GM12878 (cell line): ENCODE data around the gene CYS1. TPM values are rescaled to one million over a fixed set of nuclear protein-coding genes. Genes with fewer than 3 reads are reported as not detected.

Source experiments
- ATAC-seq: fragments of 200-7000 bp; cut with Tn5 transposase; 3 replicates; pipeline ENCODE4 v1.9.1; 2020; ENCODE audit warnings: mild to moderate bottlenecking, moderate library complexity
- BruUV-seq: library from RNA; stranded (reverse); fragments of 400-500 nt; replicated peaks from 2 replicates; lab custom pipeline; 2021; lab: Mats Ljungman, UMichigan
- CTCF ChIA-PET: fragments of 300-600 bp; sonication (Branson Sonifier 250); formaldehyde crosslinking; extraction: SDS; loops from one replicate; lab custom pipeline; 2021; ENCODE audit warnings: inconsistent platforms; lab: Yijun Ruan, JAX
- POLR2A ChIA-PET: fragments of 350-600 bp; formaldehyde crosslinking; extraction: SDS; loops from one replicate; lab custom pipeline; 2021; ENCODE audit warnings: inconsistent platforms; lab: Charles Lee
- RAD21 ChIA-PET: fragments of 300-600 bp; sonication (Branson Sonifier 250); formaldehyde crosslinking; loops from one replicate; lab custom pipeline; 2023; ENCODE audit warnings: antibody characterized with exemption; ENCODE audit not compliant: unreplicated experiment; lab: Charles Lee
- SMC1A ChIA-PET: fragments of 300-600 bp; sonication (Branson Sonifier 250); formaldehyde crosslinking; loops from one replicate; lab custom pipeline; 2023; ENCODE audit not compliant: unreplicated experiment, uncharacterized antibody; lab: Charles Lee
- DNase-seq: peaks from one replicate; pipeline ENCODE4 v3.0.0-alpha.2; 2011; ENCODE audit warnings: low read depth, low spot score
- FAIRE-seq: peaks from 3 replicates; lab custom pipeline; 2011; peaks lifted over from hg19 to GRCh38; lab: Jason Lieb, UNC
- H2AFZ ChIP-seq: 2 replicates; pipeline ENCODE4 v1.6.0; 2011; ENCODE audit warnings: low read depth, low read length, control low read depth; ENCODE audit not compliant: control insufficient read depth
- H3K27ac ChIP-seq: 2 replicates; pipeline ENCODE4 v1.5.1; 2011; ENCODE audit warnings: control low read depth; ENCODE audit not compliant: control insufficient read depth, insufficient read depth
- H3K27me3 ChIP-seq, 2 experiments: replicated peaks in 1 of 2; 2 replicates each; pipeline versions ENCODE4 v1.6.0 to v1.6.1; 2011; ENCODE audit warnings: low read length in 1 of 2; ENCODE audit not compliant: control insufficient read depth in 2 of 2, insufficient read depth in 2 of 2
- H3K36me3 ChIP-seq, 2 experiments: 2 replicates each; pipeline ENCODE4 v1.5.1; 2011; ENCODE audit warnings: low read length in 1 of 2; ENCODE audit not compliant: control insufficient read depth in 2 of 2, insufficient read depth in 2 of 2
- H3K4me1 ChIP-seq: 2 replicates; pipeline ENCODE4 v1.6.1; 2011; ENCODE audit warnings: mild to moderate bottlenecking, low read length, moderate library complexity, mixed read lengths; ENCODE audit not compliant: control insufficient read depth, insufficient read depth
- H3K4me2 ChIP-seq: 2 replicates; pipeline ENCODE4 v1.6.0; 2011; ENCODE audit warnings: control low read depth; ENCODE audit not compliant: control insufficient read depth, insufficient read depth
- H3K4me3 ChIP-seq: fragments of 200-600 bp; sonication (generic); 2 replicates; pipeline ENCODE4 v1.5.1; 2016
- H3K79me2 ChIP-seq: 2 replicates; pipeline ENCODE4 v1.6.0; 2011; ENCODE audit warnings: low read length; ENCODE audit not compliant: control insufficient read depth, insufficient read depth
- H3K9ac ChIP-seq: 2 replicates; pipeline ENCODE4 v1.8.0; 2011; ENCODE audit warnings: low read length, control low read depth, mixed read lengths; ENCODE audit not compliant: control insufficient read depth, insufficient read depth
- H3K9me3 ChIP-seq: replicated peaks from 3 replicates; pipeline ENCODE4 v1.5.1; 2011; ENCODE audit warnings: mild to moderate bottlenecking, low read length; ENCODE audit not compliant: control insufficient read depth, insufficient read depth
- H4K20me1 ChIP-seq: 2 replicates; pipeline ENCODE4 v1.6.0; 2011; ENCODE audit not compliant: control insufficient read depth, insufficient read depth
- CHD2 ChIP-seq: IDR thresholded peaks from 2 replicates; pipeline ENCODE4 v1.6.1; 2011; ENCODE audit warnings: low read depth, low read length, improper control_type of control experiment, borderline replicate concordance
- E4F1 ChIP-seq: fragments of 450-650 bp; IDR thresholded peaks from 2 replicates; pipeline ENCODE4 v1.6.1; 2018; ENCODE audit warnings: borderline replicate concordance, mild to moderate bottlenecking; ENCODE audit not compliant: partially characterized antibody
- EGR1 ChIP-seq, 2 experiments: IDR thresholded peaks; 1 replicate in 1 of 2; 2 replicates in 1 of 2; pipeline ENCODE4 v1.6.1; 2011 to 2012; ENCODE audit warnings: low read depth in 2 of 2, low read length in 2 of 2, borderline replicate concordance in 1 of 2, mild to moderate bottlenecking in 1 of 2, moderate library complexity in 1 of 2
- JUNB ChIP-seq: IDR thresholded peaks from 2 replicates; pipeline ENCODE4 v1.6.1; 2016; ENCODE audit warnings: antibody characterized with exemption, mild to moderate bottlenecking
- KDM1A ChIP-seq: fragments of 200-600 bp; sonication (generic); IDR thresholded peaks from 2 replicates; pipeline ENCODE4 v1.6.1; 2016; ENCODE audit warnings: borderline replicate concordance
- MAX ChIP-seq: IDR thresholded peaks from 2 replicates; pipeline ENCODE4 v1.6.1; 2012; ENCODE audit warnings: low read depth, low read length, improper control_type of control experiment
- MYB ChIP-seq: fragments of 150-350 bp; IDR thresholded peaks from 2 replicates; pipeline ENCODE4 v1.6.1; 2014; ENCODE audit warnings: mild to moderate bottlenecking, low read depth, low read length, borderline replicate concordance
- RELA ChIP-seq: fragments of 450-650 bp; IDR thresholded peaks from 2 replicates; pipeline ENCODE4 v1.8.0; 2014; ENCODE audit warnings: borderline replicate concordance; ENCODE audit not compliant: partially characterized antibody
- SRF ChIP-seq, 2 experiments: IDR thresholded peaks; 2 replicates each; pipeline ENCODE4 v1.6.1; 2011; ENCODE audit warnings: low read depth in 2 of 2, low read length in 2 of 2, mild to moderate bottlenecking in 1 of 2, moderate library complexity in 1 of 2
- SUPT20H ChIP-seq: IDR thresholded peaks from 2 replicates; pipeline ENCODE4 v1.6.1; 2011; ENCODE audit warnings: low read depth, mild to moderate bottlenecking, low read length, moderate library complexity, borderline replicate concordance; ENCODE audit not compliant: control insufficient read depth
- ZNF207 ChIP-seq: fragments of 450-650 bp; IDR thresholded peaks from 2 replicates; pipeline ENCODE4 v1.6.1; 2014; ENCODE audit warnings: antibody characterized with exemption, mild to moderate bottlenecking, borderline replicate concordance
- ZNF24 ChIP-seq: fragments of 450-650 bp; IDR thresholded peaks from 2 replicates; pipeline ENCODE4 v1.6.1; 2017; ENCODE audit warnings: antibody characterized with exemption, mild to moderate bottlenecking
- WGBS: methylation state at CpG from one replicate; pipeline ENCODE4 v1.1.6; 2016; ENCODE audit warnings: low lambda C conversion rate; ENCODE audit not compliant: insufficient replicate concordance, insufficient coverage; ENCODE audit errors: missing lambda C conversion rate; 5-methylcytosine and 5-hydroxymethylcytosine counted together
- in situ Hi-C: fragments of 300-500 bp; cut with MboI; formaldehyde crosslinking; loops from 9 replicates; pipeline ENCODE4 v1.14.3; 2018; ENCODE audit warnings: mixed read lengths
- intact Hi-C: fragments of 100-400 bp; cut with micrococcal nuclease; formaldehyde crosslinking; loops from one replicate; pipeline ENCODE4 v1.14.2; 2022; ENCODE audit not compliant: unreplicated experiment
- polyA plus RNA-seq, 11 experiments: library from polyadenylated mRNA; depleted of rRNA in 4 of 11; unstranded in 6 of 11; stranded (reverse) in 5 of 11; fragments of >200 nt; fragmentation: Nextera tagmentation in 4 of 11; fragmentation: Illumina TruSeq in 1 of 11; extraction: Ambion mirVana in 4 of 11; extraction: Trizol in 1 of 11; gene quantifications; 1 replicate in 1 of 11; 2 replicates in 10 of 11; pipeline versions ENCODE4 v1.2.1 to v1.2.3, GENCODE V29; 2011 to 2016; ENCODE audit warnings: inconsistent platforms in 2 of 11, missing spikeins in 2 of 11, low read depth in 1 of 11
- total RNA-seq, 4 experiments: library from RNA; depleted of rRNA in 3 of 4; stranded (reverse); fragments of >200 nt in 3 of 4; fragmentation: Illumina TruSeq in 1 of 4; extraction: Trizol in 1 of 4; gene quantifications; 2 replicates each; pipeline versions ENCODE4 v1.2.1 to v1.2.3, GENCODE V29; 2013 to 2021
- TF ChIP-seq, protein P1 (sequence below): IDR thresholded peaks from 2 replicates; pipeline ENCODE4 v1.6.1; 2012; ENCODE audit warnings: low read depth, low read length, improper control_type of control experiment
- TF ChIP-seq, protein P2 (sequence below): IDR thresholded peaks from 2 replicates; pipeline ENCODE4 v1.6.1; 2011; ENCODE audit warnings: borderline replicate concordance, low read depth, mild to moderate bottlenecking, moderate library complexity, mixed read lengths, low read length; ENCODE audit not compliant: insufficient read depth; ENCODE audit errors: extremely low read length
- TF ChIP-seq, protein P3 (sequence below): IDR thresholded peaks from 2 replicates; pipeline ENCODE4 v1.6.1; 2012; ENCODE audit warnings: low read depth, low read length, improper control_type of control experiment

The CYS1 gene
- total and polyA plus RNA-seq, 10 of the 15 experiments (the other 5 are each of a cell fraction or from before 2014, with no cell fraction given), result 0.35 to 6.4 (median 2.5) TPM

- TF ChIP-seq CHD2 (no peak), ZNF24 (no peak), KDM1A (no peak), MYB (no peak), EGR1 (IDR thresholded peaks at IDR 0.05; ENCODE audit: borderline replicate concordance in 1 of 2, low read depth in 2 of 2, low read length in 2 of 2) (no peak), JUNB (no peak), SRF (IDR thresholded peaks at IDR 0.05; ENCODE audit: low read depth in 2 of 2, low read length in 2 of 2) (no peak)
- TF ChIP-seq, protein P1, sequence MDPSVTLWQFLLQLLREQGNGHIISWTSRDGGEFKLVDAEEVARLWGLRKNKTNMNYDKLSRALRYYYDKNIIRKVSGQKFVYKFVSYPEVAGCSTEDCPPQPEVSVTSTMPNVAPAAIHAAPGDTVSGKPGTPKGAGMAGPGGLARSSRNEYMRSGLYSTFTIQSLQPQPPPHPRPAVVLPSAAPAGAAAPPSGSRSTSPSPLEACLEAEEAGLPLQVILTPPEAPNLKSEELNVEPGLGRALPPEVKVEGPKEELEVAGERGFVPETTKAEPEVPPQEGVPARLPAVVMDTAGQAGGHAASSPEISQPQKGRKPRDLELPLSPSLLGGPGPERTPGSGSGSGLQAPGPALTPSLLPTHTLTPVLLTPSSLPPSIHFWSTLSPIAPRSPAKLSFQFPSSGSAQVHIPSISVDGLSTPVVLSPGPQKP, result no peak
- TF ChIP-seq, protein P2, sequence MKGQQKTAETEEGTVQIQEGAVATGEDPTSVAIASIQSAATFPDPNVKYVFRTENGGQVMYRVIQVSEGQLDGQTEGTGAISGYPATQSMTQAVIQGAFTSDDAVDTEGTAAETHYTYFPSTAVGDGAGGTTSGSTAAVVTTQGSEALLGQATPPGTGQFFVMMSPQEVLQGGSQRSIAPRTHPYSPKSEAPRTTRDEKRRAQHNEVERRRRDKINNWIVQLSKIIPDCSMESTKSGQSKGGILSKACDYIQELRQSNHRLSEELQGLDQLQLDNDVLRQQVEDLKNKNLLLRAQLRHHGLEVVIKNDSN, result no peak
These were observed 5.1 kb downstream of the CYS1 start (continued) for GRCh38 chr2:10075101-10075500.

GRCh38 chr2:10073706-10074105, 6.5 kb downstream of the CYS1 start:
- CTCF ChIA-PET, result interaction anchor here (0.7 to 22.8 kb wide), 15 partner anchors 23 to 376 kb away, joined by 3 to 983 read pairs (median 14); partner anchors contain the start of gene RRM2
- POLR2A ChIA-PET, result interaction anchor here (0.7 to 3.1 kb wide), 7 partner anchors 12 to 362 kb away, joined by 3 to 16 read pairs (median 4); no protein-coding TSS in a partner anchor
- ATAC-seq (no peak; the same call in 2 of the 3 replicates), FAIRE-seq (no peak), DNase-seq (no peak)
- Histone ChIP-seq H3K9me3 (no peaks in the 10 kb centered on the region), H4K20me1 (no peaks in the 10 kb centered on the region), H3K27ac (no peak overlapping the region), H3K9ac (no peak overlapping the region), H3K36me3 (no peaks in the 10 kb centered on the region), H3K4me3 (no peak overlapping the region), H2AFZ (no peak overlapping the region), H3K27me3 (no peaks in the 10 kb centered on the region), H3K4me2 (no peak overlapping the region), H3K79me2 (no peaks in the 10 kb centered on the region; the same call in 1 of the 2 replicates), H3K4me1 (peaks cover 21% of the 10 kb centered on the region)
- in situ Hi-C loops (loop anchor here (5.0 kb wide), 1 partner anchor 594 kb away; no protein-coding TSS in a partner anchor), intact Hi-C loops (loop anchor here (1.0 to 2.0 kb wide), 2 partner anchors 49 to 336 kb away; partner anchors contain the start of gene RRM2)
- RAD21 ChIA-PET, result interaction anchor here (0.6 to 13.2 kb wide), 14 partner anchors 12 to 361 kb away, joined by 3 to 216 read pairs (median 14); partner anchors contain the start of gene RRM2
- no TSS peak for BruUV-seq
- SMC1A ChIA-PET, result interaction anchor here (1.0 to 13.9 kb wide), 11 partner anchors 15 to 366 kb away, joined by 3 to 236 read pairs (median 11); no protein-coding TSS in a partner anchor
- 66% methylated on average over 8 of the region's 8 CpGs for WGBS
- TF ChIP-seq RELA, result no peak
- TF ChIP-seq MAX, result no peak
- TF ChIP-seq ZNF207, result no peak
- TF ChIP-seq SUPT20H, result no peak
- TF ChIP-seq, protein P3, sequence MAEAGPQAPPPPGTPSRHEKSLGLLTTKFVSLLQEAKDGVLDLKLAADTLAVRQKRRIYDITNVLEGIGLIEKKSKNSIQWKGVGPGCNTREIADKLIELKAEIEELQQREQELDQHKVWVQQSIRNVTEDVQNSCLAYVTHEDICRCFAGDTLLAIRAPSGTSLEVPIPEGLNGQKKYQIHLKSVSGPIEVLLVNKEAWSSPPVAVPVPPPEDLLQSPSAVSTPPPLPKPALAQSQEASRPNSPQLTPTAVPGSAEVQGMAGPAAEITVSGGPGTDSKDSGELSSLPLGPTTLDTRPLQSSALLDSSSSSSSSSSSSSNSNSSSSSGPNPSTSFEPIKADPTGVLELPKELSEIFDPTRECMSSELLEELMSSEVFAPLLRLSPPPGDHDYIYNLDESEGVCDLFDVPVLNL, result no peak
- TF ChIP-seq E4F1, result no peak
